Keratinocyte (primary cell): ENCODE measurements around the gene HTD2.
"Not testable (repeated sequence)": the region's sequence is repeated elsewhere in the genome, so short reads cannot be mapped to it uniquely, and the experiment has no call there.

Experiments
- EZH2 ChIP-seq: IDR thresholded peaks from one replicate; pipeline ENCODE4 v1.6.1; 2012; ENCODE audit warnings: inconsistent platforms, mild to moderate bottlenecking, low read length, moderate library complexity
- TF ChIP-seq, protein P1 (sequence below), 3 experiments: IDR thresholded peaks in 1 of 3; conservative IDR thresholded peaks in 1 of 3; optimal IDR thresholded peaks in 1 of 3; 2 replicates in 2 of 3; 3 replicates in 1 of 3; pipeline versions ENCODE3 to v1.5.1; 2011; ENCODE audit warnings: low read length in 3 of 3, mild to moderate bottlenecking in 3 of 3, moderate library complexity in 2 of 3, control low read depth in 1 of 3, inconsistent platforms in 1 of 3; ENCODE audit not compliant: insufficient read depth in 2 of 3; ENCODE audit errors: extremely low read depth in 1 of 3

DNA sequence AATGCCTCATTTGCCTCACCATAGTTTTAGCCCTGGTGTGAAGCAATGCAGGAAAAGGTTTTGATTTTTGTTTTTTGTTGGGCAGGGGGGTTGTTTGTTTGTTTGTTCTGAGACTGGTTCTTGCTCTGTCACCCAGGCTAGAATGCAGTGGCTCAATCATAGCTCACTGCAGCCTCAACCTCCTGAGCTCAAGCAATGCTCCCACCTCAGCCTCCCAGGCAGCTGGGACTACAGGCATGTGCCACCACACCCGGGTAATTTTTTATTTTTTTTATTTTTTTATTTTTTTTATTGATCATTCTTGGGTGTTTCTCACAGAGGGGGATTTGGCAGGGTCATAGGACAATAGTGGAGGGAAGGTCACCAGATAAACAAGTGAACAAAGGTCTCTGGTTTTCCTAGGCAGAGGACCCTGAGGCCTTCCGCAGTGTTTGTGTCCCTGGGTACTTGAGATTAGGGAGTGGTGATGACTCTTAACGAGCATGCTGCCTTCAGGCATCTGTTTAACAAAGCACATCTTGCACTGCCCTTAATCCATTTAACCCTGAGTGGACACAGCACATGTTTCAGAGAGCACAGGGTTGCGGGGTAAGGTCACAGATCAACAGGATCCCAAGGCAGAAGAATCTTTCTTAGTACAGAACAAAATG, 17.2 kb upstream of the HTD2 start:
- TF ChIP-seq, protein P1, sequence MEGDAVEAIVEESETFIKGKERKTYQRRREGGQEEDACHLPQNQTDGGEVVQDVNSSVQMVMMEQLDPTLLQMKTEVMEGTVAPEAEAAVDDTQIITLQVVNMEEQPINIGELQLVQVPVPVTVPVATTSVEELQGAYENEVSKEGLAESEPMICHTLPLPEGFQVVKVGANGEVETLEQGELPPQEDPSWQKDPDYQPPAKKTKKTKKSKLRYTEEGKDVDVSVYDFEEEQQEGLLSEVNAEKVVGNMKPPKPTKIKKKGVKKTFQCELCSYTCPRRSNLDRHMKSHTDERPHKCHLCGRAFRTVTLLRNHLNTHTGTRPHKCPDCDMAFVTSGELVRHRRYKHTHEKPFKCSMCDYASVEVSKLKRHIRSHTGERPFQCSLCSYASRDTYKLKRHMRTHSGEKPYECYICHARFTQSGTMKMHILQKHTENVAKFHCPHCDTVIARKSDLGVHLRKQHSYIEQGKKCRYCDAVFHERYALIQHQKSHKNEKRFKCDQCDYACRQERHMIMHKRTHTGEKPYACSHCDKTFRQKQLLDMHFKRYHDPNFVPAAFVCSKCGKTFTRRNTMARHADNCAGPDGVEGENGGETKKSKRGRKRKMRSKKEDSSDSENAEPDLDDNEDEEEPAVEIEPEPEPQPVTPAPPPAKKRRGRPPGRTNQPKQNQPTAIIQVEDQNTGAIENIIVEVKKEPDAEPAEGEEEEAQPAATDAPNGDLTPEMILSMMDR (optimal IDR thresholded peaks at IDR 0.05 in 1 of 3, IDR thresholded peaks at IDR 0.05 in 1 of 3, conservative IDR thresholded peaks at IDR 0.05 in 1 of 3; ENCODE audit: extremely low read depth in 1 of 3, insufficient read depth in 2 of 3, low read length in 3 of 3): not testable (repeated sequence)
- not testable (repeated sequence) for TF ChIP-seq EZH2
